Mesendoderm (in vitro differentiated cells): ENCODE data around the gene LRBA.
A peak's percentile ranks its signal among the peaks of the same experiment; 100 is the strongest.

ENCODE experiments used
- DNase-seq: peaks from one replicate; pipeline ENCODE4 v3.0.0; 2013
- H2AK5ac ChIP-seq: 2 replicates; pipeline ENCODE4 v1.6.1; 2013; ENCODE audit warnings: low read length, inconsistent platforms
- H2BK120ac ChIP-seq: 2 replicates; pipeline ENCODE4 v1.6.1; 2013; ENCODE audit warnings: low read depth, mild to moderate bottlenecking, low read length, moderate library complexity, mixed read lengths
- H2BK15ac ChIP-seq: replicated peaks from 2 replicates; pipeline ENCODE4 v1.6.1; 2013; ENCODE audit warnings: low read depth, mild to moderate bottlenecking, moderate library complexity
- H2BK5ac ChIP-seq: 2 replicates; pipeline ENCODE4 v1.6.1; 2013; ENCODE audit warnings: low read length, inconsistent platforms
- H3K18ac ChIP-seq: 2 replicates; pipeline ENCODE4 v1.6.1; 2013; ENCODE audit warnings: mild to moderate bottlenecking, low read length, mixed read lengths
- H3K23ac ChIP-seq: one replicate; pipeline ENCODE4 v1.6.1; 2013; ENCODE audit warnings: low read length
- H3K27ac ChIP-seq: 2 replicates; pipeline ENCODE4 v1.5.1; 2013; ENCODE audit warnings: low read depth, mild to moderate bottlenecking, inconsistent platforms, low read length, moderate library complexity
- H3K27me3 ChIP-seq: 2 replicates; pipeline ENCODE4 v1.6.1; 2013; ENCODE audit warnings: low read length, control low read depth, mild to moderate bottlenecking, inconsistent platforms; ENCODE audit not compliant: insufficient read depth, poor library complexity
- H3K36me3 ChIP-seq: 2 replicates; pipeline ENCODE4 v1.6.1; 2013; ENCODE audit warnings: low read length, inconsistent platforms; ENCODE audit not compliant: control insufficient read depth, insufficient read depth
- H3K4ac ChIP-seq: one replicate; pipeline ENCODE4 v1.6.1; 2013; ENCODE audit warnings: low read depth, mild to moderate bottlenecking, low read length, moderate library complexity
- H3K4me1 ChIP-seq: 2 replicates; pipeline ENCODE4 v1.6.1; 2013; ENCODE audit warnings: low read depth, low read length, inconsistent platforms; ENCODE audit not compliant: control insufficient read depth
- H3K4me2 ChIP-seq: 2 replicates; pipeline ENCODE4 v1.6.1; 2013; ENCODE audit warnings: low read length
- H3K4me3 ChIP-seq: 2 replicates; pipeline ENCODE4 v1.5.1; 2013; ENCODE audit warnings: mild to moderate bottlenecking, low read length
- H3K56ac ChIP-seq: one replicate; pipeline ENCODE4 v1.6.1; 2013; ENCODE audit warnings: low read length
- H3K79me1 ChIP-seq: 2 replicates; pipeline ENCODE4 v1.6.1; 2013; ENCODE audit warnings: low read length, inconsistent platforms
- H3K79me2 ChIP-seq: 2 replicates; pipeline ENCODE4 v1.6.1; 2013; ENCODE audit warnings: mild to moderate bottlenecking, low read length; ENCODE audit not compliant: control insufficient read depth, insufficient read depth
- H3K9ac ChIP-seq: 2 replicates; pipeline ENCODE4 v1.6.1; 2013; ENCODE audit warnings: low read length, inconsistent platforms
- H4K5ac ChIP-seq: one replicate; pipeline ENCODE4 v1.6.1; 2013; ENCODE audit warnings: low read length
- H4K8ac ChIP-seq: one replicate; pipeline ENCODE4 v1.6.1; 2013; ENCODE audit warnings: low read depth, mild to moderate bottlenecking, control low read depth, low read length, moderate library complexity
- WGBS: extraction: QIAGEN DNeasy Blood & Tissue Kit; methylation state at CpG from one replicate; pipeline ENCODE4 v1.1.7; 2013; ENCODE audit warnings: low lambda C conversion rate, missing lambda C conversion rate; ENCODE audit not compliant: insufficient coverage; ENCODE audit errors: extremely low coverage; 5-methylcytosine and 5-hydroxymethylcytosine counted together

The LRBA gene

DNA sequence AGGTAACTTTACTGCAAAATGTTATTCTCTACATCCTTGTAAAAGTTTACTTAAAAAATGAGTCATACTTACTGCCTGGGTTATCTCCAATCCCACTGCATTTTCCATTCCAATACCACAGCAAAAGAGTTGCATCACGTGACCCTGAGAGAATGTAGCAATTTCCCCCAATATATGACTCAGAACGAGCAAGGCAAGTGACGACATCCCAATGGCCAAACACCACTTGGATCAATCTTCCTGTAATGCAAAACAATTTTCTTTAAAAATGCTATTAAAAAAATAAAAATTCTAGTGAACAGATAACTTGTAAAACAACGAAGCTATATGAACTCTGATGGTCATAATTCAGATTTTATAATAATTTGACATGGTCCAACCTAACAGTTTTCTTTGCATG is 712.5 kb downstream of the LRBA start:
- Histone ChIP-seq H3K27me3 (no peaks in the 10 kb centered on the region), H3K79me1 (no peaks in the 10 kb centered on the region), H3K9ac (no peak overlapping the region), H3K27ac (no peak overlapping the region), H3K79me2 (no peaks in the 10 kb centered on the region), H2AK5ac (no peak overlapping the region), H3K4me3 (no peak overlapping the region), H3K4ac (no peak overlapping the region), H2BK15ac (no peak overlapping the region), H3K56ac (no peak overlapping the region), H3K4me1 (no peaks in the 10 kb centered on the region), H4K8ac (no peak overlapping the region), H3K4me2 (no peak overlapping the region), H3K36me3 (no peaks in the 10 kb centered on the region), H2BK120ac (no peak overlapping the region), H4K5ac (no peak overlapping the region), H2BK5ac (no peak overlapping the region), H3K23ac (no peak overlapping the region), H3K18ac (no peak overlapping the region)
- peak; percentile 69 for DNase-seq
- no CpG with 5 or more reads among the region's 4 CpGs for WGBS

DNA sequence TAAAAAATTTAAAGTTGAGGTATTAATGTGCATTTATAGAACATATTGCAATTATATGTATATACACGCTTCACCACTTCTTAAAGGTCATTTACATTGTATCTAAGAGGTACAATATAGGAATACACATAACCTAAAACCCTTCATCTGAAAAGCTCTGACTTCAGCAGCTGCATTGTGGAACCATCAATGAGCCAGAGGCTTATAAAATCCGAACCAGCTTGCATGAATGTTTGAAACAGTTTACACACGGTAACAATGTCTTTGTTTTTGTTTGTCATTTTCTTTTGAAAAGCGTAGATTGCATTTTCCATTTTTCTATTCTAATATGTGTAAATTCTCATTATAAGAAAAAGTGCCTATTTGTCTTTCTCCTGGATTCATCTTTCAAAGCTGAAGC is 715.3 kb downstream of the LRBA start:
- no CpG with 5 or more reads among the region's 4 CpGs for WGBS

DNA sequence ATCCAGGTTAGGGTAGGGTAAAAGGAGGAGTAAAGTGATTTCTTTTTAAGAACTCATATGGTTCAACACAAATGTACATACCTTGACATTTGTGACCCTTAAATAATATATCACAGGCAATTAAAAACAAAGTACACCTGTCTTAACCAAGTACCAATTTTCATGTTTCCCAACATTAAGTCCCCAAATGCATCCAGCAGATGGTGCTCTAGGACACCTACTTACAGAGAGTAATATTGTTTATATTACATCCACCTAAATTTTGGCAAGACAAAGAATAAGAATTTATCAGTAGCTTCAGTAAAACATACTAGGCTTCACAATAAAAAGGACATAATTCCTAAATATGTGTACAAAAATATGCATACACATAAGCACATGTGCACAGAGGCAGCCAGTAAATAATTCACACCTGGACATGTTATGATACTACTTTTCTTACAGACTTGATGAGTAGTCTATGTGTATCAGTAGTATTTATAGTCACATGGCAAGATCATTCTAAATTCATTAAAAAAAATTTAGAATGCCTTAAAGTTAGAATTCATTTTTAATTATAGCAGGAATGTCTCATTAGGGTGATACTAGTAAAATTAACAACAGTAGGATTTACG is 717.1 kb downstream of the LRBA start:
- no peaks in the 10 kb centered on the region for H3K27me3 ChIP-seq
- H3K56ac ChIP-seq, result no peak overlapping the region
- no peak overlapping the region for H3K4me3 ChIP-seq
- no peak overlapping the region for H2BK15ac ChIP-seq
- H3K79me2 ChIP-seq, result no peaks in the 10 kb centered on the region
- peak; percentile 49 for DNase-seq
- H3K23ac ChIP-seq, result no peak overlapping the region
- no peak overlapping the region for H3K9ac ChIP-seq
- H2BK5ac ChIP-seq, result no peak overlapping the region
- H3K4me2 ChIP-seq, result no peak overlapping the region
- H4K8ac ChIP-seq, result no peak overlapping the region
- H3K36me3 ChIP-seq, result no peaks in the 10 kb centered on the region
- no peak overlapping the region for H4K5ac ChIP-seq
- H2BK120ac ChIP-seq, result no peak overlapping the region
- no CpG with 5 or more reads among the region's 1 CpG for WGBS
- no peaks in the 10 kb centered on the region for H3K4me1 ChIP-seq
- no peaks in the 10 kb centered on the region for H3K79me1 ChIP-seq
- no peak overlapping the region for H3K27ac ChIP-seq
- no peak overlapping the region for H2AK5ac ChIP-seq
- H3K18ac ChIP-seq, result no peak overlapping the region
- no peak overlapping the region for H3K4ac ChIP-seq

More for the DNA sequence above, 715.3 kb downstream of the LRBA start:
- H3K9ac ChIP-seq, result no peak overlapping the region
- H3K4me1 ChIP-seq, result no peaks in the 10 kb centered on the region
- H2AK5ac ChIP-seq, result no peak overlapping the region
- no peaks in the 10 kb centered on the region for H3K27me3 ChIP-seq
- no peak overlapping the region for H3K56ac ChIP-seq
- no peak overlapping the region for H4K5ac ChIP-seq
- H3K27ac ChIP-seq, result no peak overlapping the region
- no peaks in the 10 kb centered on the region for H3K79me2 ChIP-seq
- no peak for DNase-seq
- H3K4me2 ChIP-seq, result no peak overlapping the region
- no peak overlapping the region for H2BK120ac ChIP-seq
- H3K79me1 ChIP-seq, result no peaks in the 10 kb centered on the region
- no peaks in the 10 kb centered on the region for H3K36me3 ChIP-seq
- no peak overlapping the region for H2BK15ac ChIP-seq
- H3K4ac ChIP-seq, result no peak overlapping the region
- no peak overlapping the region for H3K4me3 ChIP-seq
- no peak overlapping the region for H3K18ac ChIP-seq
- no peak overlapping the region for H4K8ac ChIP-seq
- H2BK5ac ChIP-seq, result no peak overlapping the region
- no peak overlapping the region for H3K23ac ChIP-seq

DNA sequence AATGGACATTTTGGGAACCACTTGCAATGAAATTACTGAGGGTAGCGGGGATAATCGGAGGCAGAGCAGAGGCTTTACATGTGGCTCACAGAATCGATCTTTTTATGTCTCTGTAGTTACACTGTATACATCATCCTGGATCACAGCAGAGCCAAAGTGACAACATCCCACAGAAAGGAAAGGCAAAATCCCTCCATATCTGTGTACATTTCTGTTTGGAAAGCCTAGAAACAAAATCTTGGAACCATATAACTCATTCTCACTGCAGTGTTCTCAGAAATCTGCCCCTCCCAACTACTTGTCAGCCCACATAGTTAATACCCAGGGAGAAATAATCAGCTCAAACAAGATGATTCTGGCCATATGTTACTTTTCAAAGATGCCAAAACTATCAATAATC is 725.2 kb downstream of the LRBA start:
- H3K79me1 ChIP-seq, result no peaks in the 10 kb centered on the region

DNA sequence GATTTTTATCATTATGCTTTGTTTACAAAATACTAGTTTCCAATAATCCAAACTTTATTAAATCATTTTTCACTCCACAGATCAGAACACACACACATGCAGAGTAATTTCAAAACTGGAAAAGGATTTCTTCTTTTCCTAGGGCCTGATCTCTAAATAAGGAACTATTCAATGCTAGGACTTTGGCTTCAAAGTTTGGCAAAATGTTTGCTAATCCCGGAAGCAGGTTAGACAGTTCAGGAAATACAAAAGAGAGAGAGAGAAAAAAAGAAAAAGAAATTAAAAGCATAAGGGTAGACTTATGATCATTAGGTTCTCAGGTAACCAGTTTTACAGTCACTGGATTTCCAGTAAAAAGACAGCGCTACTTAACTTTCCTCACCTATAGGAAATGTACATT is 725.9 kb downstream of the LRBA start:
- Histone ChIP-seq H2BK15ac (no peak overlapping the region), H3K4me3 (no peak overlapping the region), H4K5ac (no peak overlapping the region), H3K36me3 (no peaks in the 10 kb centered on the region), H3K27me3 (no peaks in the 10 kb centered on the region), H3K79me2 (no peaks in the 10 kb centered on the region), H2BK120ac (no peak overlapping the region), H3K4ac (no peak overlapping the region), H2AK5ac (no peak overlapping the region), H3K79me1 (no peaks in the 10 kb centered on the region), H3K9ac (no peak overlapping the region), H3K4me1 (no peaks in the 10 kb centered on the region), H2BK5ac (no peak overlapping the region), H3K4me2 (no peak overlapping the region), H3K18ac (no peak overlapping the region), H3K27ac (no peak overlapping the region), H3K56ac (no peak overlapping the region), H4K8ac (no peak overlapping the region), H3K23ac (no peak overlapping the region)
- no CpG with 5 or more reads among the region's 2 CpGs for WGBS
- DNase-seq, result no peak

More for the DNA sequence above, 725.2 kb downstream of the LRBA start:
- Histone ChIP-seq H3K27ac (no peak overlapping the region), H3K4ac (no peak overlapping the region), H3K4me2 (no peak overlapping the region), H4K5ac (no peak overlapping the region), H3K4me3 (no peak overlapping the region), H3K56ac (no peak overlapping the region), H3K36me3 (no peaks in the 10 kb centered on the region), H3K9ac (no peak overlapping the region), H2BK120ac (no peak overlapping the region), H3K4me1 (no peaks in the 10 kb centered on the region), H2BK15ac (no peak overlapping the region), H3K18ac (no peak overlapping the region), H2AK5ac (no peak overlapping the region), H3K27me3 (no peaks in the 10 kb centered on the region), H3K23ac (no peak overlapping the region), H4K8ac (no peak overlapping the region), H3K79me2 (no peaks in the 10 kb centered on the region), H2BK5ac (no peak overlapping the region)
- DNase-seq, result no peak
- no CpG with 5 or more reads among the region's 3 CpGs for WGBS

DNA sequence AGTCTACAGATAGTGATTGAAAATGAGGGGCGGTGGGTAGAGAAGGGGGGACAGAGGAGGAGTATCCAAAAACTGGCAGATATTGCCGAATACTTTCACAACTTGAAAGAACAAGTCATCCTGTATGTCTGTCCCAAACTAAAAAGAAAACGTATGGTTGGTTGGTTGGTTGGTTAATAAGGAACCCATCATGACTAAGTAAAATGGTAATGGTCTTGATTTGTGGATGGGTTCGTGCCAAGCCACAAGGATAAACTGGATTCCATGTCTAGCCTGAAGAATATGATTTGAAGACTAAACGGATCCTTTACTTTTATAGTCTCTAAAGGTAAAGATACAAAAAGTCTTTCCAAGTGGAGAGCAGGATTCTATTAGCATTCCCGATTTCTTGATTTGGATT is 728.4 kb downstream of the LRBA start:
- Histone ChIP-seq H3K4me1 (no peaks in the 10 kb centered on the region), H4K8ac (no peak overlapping the region), H3K18ac (no peak overlapping the region), H3K36me3 (no peaks in the 10 kb centered on the region), H2AK5ac (no peak overlapping the region), H3K9ac (no peak overlapping the region), H3K4ac (no peak overlapping the region), H2BK5ac (no peak overlapping the region), H3K27me3 (no peaks in the 10 kb centered on the region), H3K4me2 (no peak overlapping the region), H3K56ac (no peak overlapping the region), H2BK120ac (no peak overlapping the region), H3K4me3 (no peak overlapping the region), H3K79me1 (no peaks in the 10 kb centered on the region), H2BK15ac (no peak overlapping the region), H4K5ac (no peak overlapping the region), H3K23ac (no peak overlapping the region), H3K79me2 (no peaks in the 10 kb centered on the region), H3K27ac (no peak overlapping the region)
- WGBS, result no CpG with 5 or more reads among the region's 6 CpGs
- no peak for DNase-seq
